GM19328 (cell line): ENCODE data around the gene FUBP3.

Experiments used
- ATAC-seq: cut with Tn5 transposase; IDR thresholded peaks from one replicate; pipeline ENCODE4 v1.9.1; 2021; ENCODE audit warnings: mild to moderate bottlenecking, moderate library complexity; ENCODE audit not compliant: unreplicated experiment

The FUBP3 gene

GRCh38 chr9:130606887-130607600 lies 27.7 kb downstream of the FUBP3 start:
- ATAC-seq: no peak

GRCh38 chr9:130607640-130608420 lies 28.5 kb downstream of the FUBP3 start:
- no peak for ATAC-seq

- ATAC-seq: no peak
Observed at GRCh38 chr9:130608554-130609134, 29.3 kb downstream of the FUBP3 start.

GRCh38 chr9:130609163-130609562 lies 29.8 kb downstream of the FUBP3 start:
- no peak for ATAC-seq

GRCh38 chr9:130610862-130611707 lies 31.7 kb downstream of the FUBP3 start:
- no peak for ATAC-seq

GRCh38 chr9:130616451-130616850 lies 37.1 kb downstream of the FUBP3 start:
- ATAC-seq: no peak

GRCh38 chr9:130623466-130623865 lies 44.1 kb downstream of the FUBP3 start:
- ATAC-seq: no peak

GRCh38 chr9:130624154-130624553 lies 44.8 kb downstream of the FUBP3 start:
- no peak for ATAC-seq

GRCh38 chr9:130626249-130626996 lies 47.0 kb downstream of the FUBP3 start:
- ATAC-seq: no peak

GRCh38 chr9:130627051-130627450 lies 47.7 kb downstream of the FUBP3 start:
- ATAC-seq: no peak

GRCh38 chr9:130627896-130628792 lies 48.8 kb downstream of the FUBP3 start:
- ATAC-seq: no peak

- ATAC-seq: no peak
Observed at GRCh38 chr9:130629443-130630070, 50.2 kb downstream of the FUBP3 start.

GRCh38 chr9:130630071-130630450 lies 50.7 kb downstream of the FUBP3 start:
- ATAC-seq: no peak

GRCh38 chr9:130630506-130631330 lies 51.3 kb downstream of the FUBP3 start:
- no peak for ATAC-seq

GRCh38 chr9:130631331-130632080 lies 52.1 kb downstream of the FUBP3 start:
- ATAC-seq: no peak

GRCh38 chr9:130632081-130632710 lies 52.8 kb downstream of the FUBP3 start:
- ATAC-seq: no peak

GRCh38 chr9:130632841-130633240 lies 53.5 kb downstream of the FUBP3 start:
- no peak for ATAC-seq
